ENCODE measurements around the gene GATAD2A. TPM values are rescaled to one million over a fixed set of nuclear protein-coding genes. Genes with fewer than 3 reads are reported as not detected.

The GATAD2A gene, protein sequence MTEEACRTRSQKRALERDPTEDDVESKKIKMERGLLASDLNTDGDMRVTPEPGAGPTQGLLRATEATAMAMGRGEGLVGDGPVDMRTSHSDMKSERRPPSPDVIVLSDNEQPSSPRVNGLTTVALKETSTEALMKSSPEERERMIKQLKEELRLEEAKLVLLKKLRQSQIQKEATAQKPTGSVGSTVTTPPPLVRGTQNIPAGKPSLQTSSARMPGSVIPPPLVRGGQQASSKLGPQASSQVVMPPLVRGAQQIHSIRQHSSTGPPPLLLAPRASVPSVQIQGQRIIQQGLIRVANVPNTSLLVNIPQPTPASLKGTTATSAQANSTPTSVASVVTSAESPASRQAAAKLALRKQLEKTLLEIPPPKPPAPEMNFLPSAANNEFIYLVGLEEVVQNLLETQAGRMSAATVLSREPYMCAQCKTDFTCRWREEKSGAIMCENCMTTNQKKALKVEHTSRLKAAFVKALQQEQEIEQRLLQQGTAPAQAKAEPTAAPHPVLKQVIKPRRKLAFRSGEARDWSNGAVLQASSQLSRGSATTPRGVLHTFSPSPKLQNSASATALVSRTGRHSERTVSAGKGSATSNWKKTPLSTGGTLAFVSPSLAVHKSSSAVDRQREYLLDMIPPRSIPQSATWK
- 10 to 100 TPM; 27.7 to 32.9 TPM for total RNA-seq

DNA sequence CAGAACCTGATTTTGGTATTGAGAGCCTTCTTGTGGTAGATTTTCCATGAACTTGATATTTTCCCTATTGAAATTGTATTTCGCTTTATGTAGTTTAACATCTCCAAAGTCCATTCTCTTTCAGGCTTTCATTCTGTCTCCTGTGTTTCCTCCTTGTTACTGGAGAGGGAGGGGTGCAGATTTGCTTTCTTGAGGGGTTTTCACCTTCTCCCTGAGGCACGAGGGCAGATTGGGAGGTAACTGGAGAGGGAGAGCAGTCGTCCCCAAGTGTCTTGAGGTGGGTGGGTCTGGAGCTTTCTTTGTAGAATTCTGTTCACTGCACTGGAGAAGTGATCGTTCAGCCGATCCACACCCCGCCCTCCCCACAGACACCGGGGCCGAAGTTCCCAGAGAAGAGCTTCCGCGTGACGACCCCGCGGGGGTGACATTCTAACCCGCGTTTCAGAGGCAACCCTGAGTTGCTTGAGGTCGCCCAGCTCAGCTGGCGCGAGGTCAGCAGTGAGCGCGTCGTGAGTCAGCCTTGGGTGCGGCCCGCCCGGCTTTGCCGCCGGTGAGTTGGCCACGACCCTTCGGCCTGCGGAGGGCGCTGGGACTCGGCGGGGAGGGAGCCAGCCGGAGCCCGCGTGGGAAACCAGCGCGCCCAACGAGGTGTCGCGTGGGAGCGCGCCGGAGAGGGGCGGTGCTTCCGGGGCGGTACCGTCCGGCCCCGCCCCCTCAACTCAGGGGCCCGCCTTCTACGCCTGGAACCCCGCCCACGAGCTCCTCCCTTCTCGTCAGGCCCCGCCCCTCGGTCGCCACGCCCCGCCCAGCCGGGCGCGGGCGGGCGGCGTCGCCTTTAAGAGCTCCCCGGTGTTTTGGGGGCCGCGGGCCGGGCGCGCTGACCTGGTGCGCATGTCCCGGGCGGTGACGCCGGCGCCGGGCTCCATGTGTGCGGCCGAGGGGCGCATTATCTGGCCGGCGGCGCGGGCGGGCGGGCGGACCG is at the start of gene GATAD2A:
Gene GATAD2A, plus strand, starts transcription at position 797 of the 982 bp plus-strand sequence. CDS start 59,671 bp downstream, outside the sequence.
- Histone ChIP-seq H3K9me3 (no peaks in the 10 kb centered on the region), H3K4me3 (peak within 1 kb of the TSS; percentile 83 to 90), H3K27ac (peak within 1 kb of the TSS; percentile 87), H3K36me3 (no peaks in the 10 kb centered on the region), H3K4me1 (peaks cover 0 to 49% of the 10 kb centered on the region in 2 donors), H3K27me3 (no peaks in the 10 kb centered on the region)
- DNase-seq (ENCODE audit: low spot score) = peak; percentile 95
- TF ChIP-seq, protein P1, sequence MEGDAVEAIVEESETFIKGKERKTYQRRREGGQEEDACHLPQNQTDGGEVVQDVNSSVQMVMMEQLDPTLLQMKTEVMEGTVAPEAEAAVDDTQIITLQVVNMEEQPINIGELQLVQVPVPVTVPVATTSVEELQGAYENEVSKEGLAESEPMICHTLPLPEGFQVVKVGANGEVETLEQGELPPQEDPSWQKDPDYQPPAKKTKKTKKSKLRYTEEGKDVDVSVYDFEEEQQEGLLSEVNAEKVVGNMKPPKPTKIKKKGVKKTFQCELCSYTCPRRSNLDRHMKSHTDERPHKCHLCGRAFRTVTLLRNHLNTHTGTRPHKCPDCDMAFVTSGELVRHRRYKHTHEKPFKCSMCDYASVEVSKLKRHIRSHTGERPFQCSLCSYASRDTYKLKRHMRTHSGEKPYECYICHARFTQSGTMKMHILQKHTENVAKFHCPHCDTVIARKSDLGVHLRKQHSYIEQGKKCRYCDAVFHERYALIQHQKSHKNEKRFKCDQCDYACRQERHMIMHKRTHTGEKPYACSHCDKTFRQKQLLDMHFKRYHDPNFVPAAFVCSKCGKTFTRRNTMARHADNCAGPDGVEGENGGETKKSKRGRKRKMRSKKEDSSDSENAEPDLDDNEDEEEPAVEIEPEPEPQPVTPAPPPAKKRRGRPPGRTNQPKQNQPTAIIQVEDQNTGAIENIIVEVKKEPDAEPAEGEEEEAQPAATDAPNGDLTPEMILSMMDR (IDR thresholded peaks at IDR 0.05) = peak; percentile 22 to 72

DNA sequence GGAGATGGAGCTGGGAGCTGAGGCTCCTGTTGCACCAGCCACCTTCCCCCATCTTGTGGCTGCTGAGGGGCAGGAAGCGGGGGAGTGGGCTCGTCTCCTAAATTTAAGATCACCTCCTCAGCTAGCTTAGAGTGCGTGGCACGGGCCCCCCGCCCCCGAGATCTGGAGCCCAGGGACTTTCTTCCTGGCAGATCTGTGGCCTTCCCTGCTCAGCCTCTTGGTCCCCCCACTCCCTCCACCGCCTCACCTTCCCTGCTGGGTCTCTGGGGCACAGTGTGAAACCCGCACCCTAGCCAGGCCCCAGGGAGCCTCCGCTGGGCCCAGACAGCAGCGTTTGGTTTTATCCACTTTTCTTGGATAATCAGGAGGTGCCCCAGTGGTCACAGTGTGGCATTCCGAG is 49.0 kb upstream of the GATAD2A start:
- Histone ChIP-seq H3K27ac (no peak overlapping the region), H3K27me3 (no peaks in the 10 kb centered on the region), H3K36me3 (peaks cover 61% of the 10 kb centered on the region), H3K9me3 (no peaks in the 10 kb centered on the region), H3K4me1 (peaks cover 0 to 7% of the 10 kb centered on the region in 2 donors), H3K4me3 (no peak overlapping the region)
- TF ChIP-seq, protein P1 (IDR thresholded peaks at IDR 0.05) = no peak
- no peak for DNase-seq (ENCODE audit: low spot score)

DNA sequence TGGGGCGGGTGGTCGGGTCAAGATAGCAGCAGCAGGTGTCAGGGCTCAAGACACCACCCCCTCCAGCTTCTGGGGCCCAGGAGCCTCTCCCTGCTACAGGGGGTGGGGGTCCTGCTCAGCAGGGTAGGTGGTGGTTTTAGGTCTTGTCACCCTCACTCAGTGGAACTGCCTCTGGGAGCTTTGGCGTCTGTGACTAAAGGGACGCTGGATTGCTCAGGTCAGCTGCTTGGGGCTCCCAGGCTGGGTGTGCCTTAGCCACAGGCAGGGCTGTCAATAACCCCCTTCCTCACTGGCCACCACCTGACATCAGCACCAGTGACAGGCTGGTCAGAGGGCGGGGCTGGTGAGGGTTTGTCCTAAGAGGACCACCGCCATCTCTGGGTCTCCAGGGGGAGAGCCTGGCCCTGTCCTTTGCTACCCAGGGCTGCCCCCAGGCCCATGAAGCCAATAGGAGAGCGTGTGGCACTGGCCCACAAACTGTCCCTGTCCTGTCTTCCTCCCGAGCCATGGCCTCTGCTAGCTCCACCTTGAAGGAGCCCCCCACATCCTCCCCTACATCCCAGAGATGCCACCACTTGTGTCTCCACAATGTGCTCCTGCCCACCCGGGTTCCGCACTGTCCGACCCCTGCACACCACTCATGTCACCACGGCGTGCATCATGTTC is 48.4 kb upstream of the GATAD2A start:
- TF ChIP-seq, protein P1 (IDR thresholded peaks at IDR 0.05) = no peak
- DNase-seq (ENCODE audit: low spot score) = no peak
- Histone ChIP-seq H3K27me3 (no peaks in the 10 kb centered on the region), H3K4me3 (no peak overlapping the region), H3K4me1 (peaks cover 0 to 7% of the 10 kb centered on the region in 2 donors), H3K9me3 (no peaks in the 10 kb centered on the region), H3K27ac (no peak overlapping the region), H3K36me3 (peaks cover 55% of the 10 kb centered on the region)

DNA sequence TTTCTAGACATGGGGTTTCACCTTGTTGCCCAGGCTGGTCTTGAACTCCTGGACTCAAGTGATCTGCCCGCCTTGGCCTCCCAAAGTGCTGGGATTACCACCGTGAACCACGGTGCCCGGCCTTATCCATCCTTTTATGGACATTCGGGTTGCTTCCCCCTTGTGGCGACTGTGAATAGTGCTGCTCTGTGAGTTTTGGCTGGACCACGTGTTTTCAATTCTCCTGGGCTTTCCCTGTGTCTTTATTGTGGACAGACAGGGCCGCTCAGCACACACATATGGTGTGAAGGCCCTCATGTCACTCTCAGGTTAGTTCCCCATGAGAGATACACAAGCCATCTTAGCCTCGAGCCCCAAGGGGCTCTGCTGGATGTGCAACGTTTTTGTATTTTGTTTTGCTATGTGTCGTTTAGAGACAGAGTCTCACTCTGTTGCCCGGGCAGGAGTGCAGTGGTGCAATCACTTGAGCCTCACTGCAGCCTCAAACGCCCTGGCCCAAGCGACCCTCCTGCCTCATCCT is 44.3 kb upstream of the GATAD2A start:
- DNase-seq (ENCODE audit: low spot score) = peak; percentile 92
- TF ChIP-seq, protein P1 (IDR thresholded peaks at IDR 0.05) = peak; percentile 77 to 88
- Histone ChIP-seq H3K9me3 (no peaks in the 10 kb centered on the region), H3K27me3 (no peaks in the 10 kb centered on the region), H3K27ac (no peak overlapping the region), H3K4me3 (no peak overlapping the region), H3K4me1 (peaks cover 0 to 15% of the 10 kb centered on the region in 2 donors), H3K36me3 (peaks cover 14% of the 10 kb centered on the region)

DNA sequence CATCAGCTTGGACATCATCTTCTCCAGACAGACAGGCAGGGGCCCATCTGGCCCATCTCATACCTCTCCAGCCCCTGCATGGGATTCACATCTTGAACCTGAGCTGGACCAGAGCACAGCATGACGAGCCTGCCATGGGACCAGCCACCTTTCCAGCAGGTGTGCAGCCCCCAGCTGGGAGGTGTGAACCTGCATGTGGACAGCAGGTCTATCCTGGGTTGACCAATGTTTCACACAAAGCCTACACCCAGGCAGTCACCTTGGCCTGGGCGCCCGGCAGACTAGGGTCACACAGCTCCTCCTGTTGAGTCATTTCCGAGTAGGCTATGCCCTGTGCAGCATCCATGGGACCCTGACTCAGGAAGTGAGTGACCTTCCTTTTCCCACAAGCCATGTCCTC is 43.4 kb upstream of the GATAD2A start:
- Histone ChIP-seq H3K27ac (no peak overlapping the region), H3K4me3 (no peak overlapping the region), H3K27me3 (no peaks in the 10 kb centered on the region), H3K9me3 (no peaks in the 10 kb centered on the region), H3K4me1 (peaks cover 0 to 19% of the 10 kb centered on the region in 2 donors), H3K36me3 (peaks cover 5% of the 10 kb centered on the region)
- TF ChIP-seq, protein P1 (IDR thresholded peaks at IDR 0.05) = no peak
- DNase-seq (ENCODE audit: low spot score) = no peak
